Retinal pigment epithelial cell (primary cell): ENCODE results near the gene WFIKKN2.

ENCODE experiments used
- DNase-seq: peaks from one replicate; pipeline ENCODE4 v3.0.0-alpha.2; 2010; ENCODE audit warnings: low read depth
- H3K4me3 ChIP-seq: 2 replicates; pipeline ENCODE4 v1.5.1; 2011; ENCODE audit warnings: mild to moderate bottlenecking, low read length, control low read depth, moderate library complexity
- TF ChIP-seq, protein P1 (sequence below): conservative IDR thresholded peaks from 2 replicates; pipeline ENCODE4 v1.5.1; 2011; ENCODE audit warnings: low read depth, low read length, control low read depth, inconsistent platforms

Gene WFIKKN2, protein sequence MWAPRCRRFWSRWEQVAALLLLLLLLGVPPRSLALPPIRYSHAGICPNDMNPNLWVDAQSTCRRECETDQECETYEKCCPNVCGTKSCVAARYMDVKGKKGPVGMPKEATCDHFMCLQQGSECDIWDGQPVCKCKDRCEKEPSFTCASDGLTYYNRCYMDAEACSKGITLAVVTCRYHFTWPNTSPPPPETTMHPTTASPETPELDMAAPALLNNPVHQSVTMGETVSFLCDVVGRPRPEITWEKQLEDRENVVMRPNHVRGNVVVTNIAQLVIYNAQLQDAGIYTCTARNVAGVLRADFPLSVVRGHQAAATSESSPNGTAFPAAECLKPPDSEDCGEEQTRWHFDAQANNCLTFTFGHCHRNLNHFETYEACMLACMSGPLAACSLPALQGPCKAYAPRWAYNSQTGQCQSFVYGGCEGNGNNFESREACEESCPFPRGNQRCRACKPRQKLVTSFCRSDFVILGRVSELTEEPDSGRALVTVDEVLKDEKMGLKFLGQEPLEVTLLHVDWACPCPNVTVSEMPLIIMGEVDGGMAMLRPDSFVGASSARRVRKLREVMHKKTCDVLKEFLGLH

DNA sequence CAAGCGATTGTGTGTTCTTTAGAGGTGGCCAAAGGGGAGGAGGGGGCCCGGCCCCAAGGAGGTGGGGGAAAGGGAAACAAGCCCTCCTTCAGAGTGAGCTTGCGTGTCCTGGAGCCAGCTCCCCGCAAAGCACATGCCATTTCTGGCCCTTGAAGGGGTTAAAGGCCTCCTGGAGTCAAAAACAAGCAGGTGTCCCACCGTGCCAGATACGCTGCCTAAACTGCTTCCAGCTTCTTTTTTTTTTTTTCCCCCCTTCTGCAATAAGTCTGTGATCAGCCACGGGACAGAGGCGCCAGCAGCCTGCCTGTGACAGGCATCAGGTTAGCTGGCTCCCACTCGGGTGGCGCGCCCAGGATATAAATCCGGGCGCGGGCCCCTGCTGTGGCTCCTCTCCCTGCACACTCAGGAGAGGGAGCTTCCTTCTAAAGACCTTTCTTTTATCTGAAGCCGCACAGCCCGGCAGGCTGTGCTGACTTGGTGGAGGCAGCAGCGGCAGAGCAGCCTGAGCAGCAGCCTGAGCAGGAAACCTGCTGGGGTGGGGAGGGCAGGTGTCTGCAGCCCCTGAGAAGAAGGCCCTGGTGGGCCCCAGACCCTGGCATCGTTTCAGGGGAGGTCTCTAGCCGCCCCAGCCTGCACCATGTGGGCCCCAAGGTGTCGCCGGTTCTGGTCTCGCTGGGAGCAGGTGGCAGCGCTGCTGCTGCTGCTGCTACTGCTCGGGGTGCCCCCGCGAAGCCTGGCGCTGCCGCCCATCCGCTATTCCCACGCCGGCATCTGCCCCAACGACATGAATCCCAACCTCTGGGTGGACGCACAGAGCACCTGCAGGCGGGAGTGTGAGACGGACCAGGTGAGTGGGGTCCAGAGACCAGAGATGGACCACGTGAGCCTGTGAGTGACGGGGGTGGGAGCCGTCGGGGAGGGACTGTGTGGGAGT is at the start of gene WFIKKN2:
WFIKKN2 (plus strand) TSS at position 286 of the 934 bp plus-strand sequence; CDS start at position 638, 352 bp downstream.
- TF ChIP-seq, protein P1, sequence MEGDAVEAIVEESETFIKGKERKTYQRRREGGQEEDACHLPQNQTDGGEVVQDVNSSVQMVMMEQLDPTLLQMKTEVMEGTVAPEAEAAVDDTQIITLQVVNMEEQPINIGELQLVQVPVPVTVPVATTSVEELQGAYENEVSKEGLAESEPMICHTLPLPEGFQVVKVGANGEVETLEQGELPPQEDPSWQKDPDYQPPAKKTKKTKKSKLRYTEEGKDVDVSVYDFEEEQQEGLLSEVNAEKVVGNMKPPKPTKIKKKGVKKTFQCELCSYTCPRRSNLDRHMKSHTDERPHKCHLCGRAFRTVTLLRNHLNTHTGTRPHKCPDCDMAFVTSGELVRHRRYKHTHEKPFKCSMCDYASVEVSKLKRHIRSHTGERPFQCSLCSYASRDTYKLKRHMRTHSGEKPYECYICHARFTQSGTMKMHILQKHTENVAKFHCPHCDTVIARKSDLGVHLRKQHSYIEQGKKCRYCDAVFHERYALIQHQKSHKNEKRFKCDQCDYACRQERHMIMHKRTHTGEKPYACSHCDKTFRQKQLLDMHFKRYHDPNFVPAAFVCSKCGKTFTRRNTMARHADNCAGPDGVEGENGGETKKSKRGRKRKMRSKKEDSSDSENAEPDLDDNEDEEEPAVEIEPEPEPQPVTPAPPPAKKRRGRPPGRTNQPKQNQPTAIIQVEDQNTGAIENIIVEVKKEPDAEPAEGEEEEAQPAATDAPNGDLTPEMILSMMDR: no peak
- H3K4me3 ChIP-seq: no peak within 1 kb of the TSS
- DNase-seq: no peak

DNA sequence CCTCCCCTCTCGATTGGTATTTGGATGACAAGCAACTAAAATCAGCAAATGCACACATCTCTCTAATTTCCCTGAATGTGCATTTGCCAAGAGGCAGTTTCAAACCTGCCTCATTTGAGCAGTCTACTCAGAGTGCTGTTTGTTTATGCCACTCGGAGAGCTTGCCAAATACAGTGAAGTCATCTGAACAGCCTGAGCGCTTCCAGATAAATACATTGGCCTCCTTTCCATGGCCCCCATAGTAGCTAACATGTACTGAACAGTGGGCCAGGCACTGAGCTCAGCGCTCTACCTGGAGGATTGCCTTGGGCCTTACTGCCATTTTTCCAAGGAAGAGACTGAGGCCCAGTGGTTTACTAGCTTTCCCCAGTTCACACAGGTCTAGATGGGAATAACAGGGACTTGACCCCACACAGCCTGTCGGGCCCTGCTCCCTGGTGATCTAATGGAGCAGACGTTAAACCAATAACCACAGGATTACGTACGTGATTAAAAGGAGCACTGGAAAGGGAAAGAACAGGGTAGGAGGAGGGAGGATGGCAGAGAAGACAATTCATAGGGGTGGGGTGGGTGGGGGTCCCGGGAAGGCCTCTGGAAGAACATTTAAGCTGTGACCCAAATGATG is 49.3 kb upstream of the WFIKKN2 start:
- no peak overlapping the region for H3K4me3 ChIP-seq
- DNase-seq: no peak
- TF ChIP-seq, protein P1: no peak

DNA sequence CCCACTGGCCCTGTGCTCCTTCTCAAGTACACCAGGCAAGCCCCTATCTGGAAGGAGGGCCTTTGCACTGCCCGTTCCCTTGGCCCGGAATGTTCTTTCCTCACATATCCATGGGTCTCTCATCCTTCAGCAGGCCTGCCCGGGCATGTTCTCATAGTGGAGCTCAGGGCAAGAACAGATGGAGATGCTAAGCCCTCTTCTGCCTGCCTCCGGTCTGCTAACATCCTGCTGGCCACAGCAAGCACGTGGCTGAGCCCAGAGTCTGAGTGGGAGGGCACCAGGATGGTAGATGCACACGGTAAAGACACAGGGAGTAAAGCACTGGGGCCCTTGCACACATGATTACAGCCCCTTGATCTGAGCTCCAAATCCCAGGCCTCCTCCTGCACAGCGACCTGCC is 48.3 kb upstream of the WFIKKN2 start:
- TF ChIP-seq, protein P1: no peak
- no peak for DNase-seq
- H3K4me3 ChIP-seq: no peak overlapping the region

DNA sequence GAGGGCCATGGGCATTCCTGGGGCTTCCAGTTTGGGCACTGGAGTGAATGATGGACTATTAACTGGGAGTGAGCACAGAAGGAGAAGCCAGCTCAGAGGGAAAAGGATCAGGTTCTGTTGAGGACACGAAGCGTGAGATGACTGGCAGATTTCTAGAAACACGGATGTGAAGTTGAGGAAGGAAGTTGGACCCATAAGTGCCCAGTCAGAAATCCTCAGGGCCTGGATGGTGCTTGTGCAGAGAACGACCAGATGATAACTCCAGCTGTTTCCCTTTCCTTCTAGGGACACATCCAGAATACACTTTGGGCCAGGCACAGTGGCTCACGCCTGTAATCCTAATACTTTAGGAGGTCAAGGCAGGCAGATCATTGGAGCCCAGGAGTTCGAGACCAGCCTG is 44.8 kb upstream of the WFIKKN2 start:
- no peak overlapping the region for H3K4me3 ChIP-seq
- TF ChIP-seq, protein P1: no peak

DNA sequence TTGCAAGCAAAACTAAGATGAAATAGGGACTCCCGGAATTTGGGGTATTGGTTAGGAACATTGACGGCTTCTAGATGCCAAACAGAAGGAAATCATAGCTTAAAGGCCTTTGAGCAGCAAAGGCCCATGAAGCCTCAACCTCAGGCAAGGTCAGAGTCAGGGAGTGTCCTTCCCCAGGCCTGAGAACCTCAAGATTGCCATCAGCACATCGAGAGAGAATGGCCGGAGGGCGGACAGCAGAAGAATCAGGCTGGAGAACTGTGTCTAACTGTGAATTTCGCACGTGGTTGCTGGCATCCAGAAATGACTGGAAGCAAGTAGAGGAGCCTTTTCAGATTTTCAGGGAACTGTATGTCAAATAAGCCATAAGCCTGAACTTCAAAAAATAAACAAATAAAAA is 43.3 kb upstream of the WFIKKN2 start:
- no peak for DNase-seq
- H3K4me3 ChIP-seq: no peak overlapping the region
- TF ChIP-seq, protein P1: no peak

More for the DNA sequence above, 44.8 kb upstream of the WFIKKN2 start:
- no peak for DNase-seq

DNA sequence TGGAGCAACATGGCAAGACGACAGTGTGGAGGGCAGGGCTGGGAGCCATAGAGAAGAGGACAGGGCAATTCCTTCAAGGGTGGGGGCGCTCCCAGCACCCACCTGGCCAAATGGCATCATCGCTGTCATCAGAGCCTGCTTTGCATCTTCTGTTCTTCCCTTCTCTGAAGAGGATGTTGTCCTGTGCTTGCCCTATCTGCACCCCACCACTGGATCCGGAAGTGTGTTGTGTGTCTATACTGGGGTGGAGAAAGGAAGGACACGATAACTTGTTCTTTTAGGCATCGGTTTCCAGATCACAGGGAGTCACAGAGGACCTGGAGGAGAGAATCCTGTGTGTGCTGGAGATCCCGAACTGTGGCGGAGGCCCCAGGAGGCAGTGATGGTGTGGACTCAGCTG is 42.4 kb upstream of the WFIKKN2 start:
- TF ChIP-seq, protein P1: no peak
- H3K4me3 ChIP-seq: no peak overlapping the region
- DNase-seq: no peak
